Mucosa of stomach (tissue), 1 donor: ENCODE data around the gene CCL21.

Experiments
- H3K27me3 ChIP-seq: one replicate; pipeline ENCODE4 v1.7.0; 2013; ENCODE audit warnings: mild to moderate bottlenecking, low read length; ENCODE audit not compliant: control insufficient read depth, insufficient read depth
- H3K36me3 ChIP-seq: one replicate; pipeline ENCODE4 v1.7.0; 2013; ENCODE audit warnings: low read length; ENCODE audit not compliant: control insufficient read depth, insufficient read depth
- H3K4me1 ChIP-seq: one replicate; pipeline ENCODE4 v1.7.0; 2013; ENCODE audit warnings: mild to moderate bottlenecking, low read length; ENCODE audit not compliant: control insufficient read depth, insufficient read depth
- H3K4me3 ChIP-seq: one replicate; pipeline ENCODE4 v1.7.0; 2013; ENCODE audit warnings: low read length
- H3K9ac ChIP-seq: one replicate; pipeline ENCODE4 v1.7.0; 2013; ENCODE audit warnings: mild to moderate bottlenecking, low read length, moderate library complexity
- H3K9me3 ChIP-seq: one replicate; pipeline ENCODE4 v1.7.0; 2013; ENCODE audit warnings: mild to moderate bottlenecking, low read length, moderate library complexity; ENCODE audit not compliant: control insufficient read depth
- donor health status: Pancreatic carcinoma.

Gene CCL21

DNA sequence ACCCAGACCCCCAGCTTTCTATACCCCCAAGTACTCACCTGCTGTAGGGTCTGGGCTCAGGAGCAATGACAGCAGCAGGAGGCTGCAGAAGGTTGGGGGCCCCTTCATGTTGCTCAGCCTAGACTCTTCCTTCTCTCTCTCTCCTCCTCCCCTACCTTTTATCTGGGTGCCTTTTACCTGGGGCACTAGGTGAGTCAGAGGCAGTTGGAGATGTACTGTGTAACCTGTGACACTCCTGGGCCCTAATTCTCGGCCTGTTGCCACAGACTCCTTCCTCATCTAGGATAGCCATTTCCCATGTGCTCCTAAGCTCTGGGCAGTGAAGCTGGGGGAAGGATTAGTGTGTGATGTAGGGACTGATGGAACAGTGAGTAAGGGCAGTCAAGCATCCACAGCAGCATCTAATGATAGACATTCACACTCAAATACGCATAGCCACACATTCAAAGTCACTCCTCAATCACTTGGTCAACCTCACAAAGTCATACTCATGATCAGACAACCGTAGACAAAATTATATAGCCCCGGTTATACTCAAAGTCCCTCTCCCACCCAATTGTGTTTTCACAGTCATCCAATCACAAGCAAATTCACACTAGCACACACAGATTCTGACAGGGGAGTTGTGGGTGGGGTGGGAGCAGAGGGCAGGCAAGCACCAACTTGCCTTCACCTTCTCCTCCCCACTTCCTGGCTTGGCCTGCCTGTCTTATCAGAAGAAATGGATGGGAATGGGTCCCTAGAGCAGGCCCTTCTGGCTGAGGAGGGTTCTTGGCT lies 47.2 kb downstream of the CCL21 start, which contains the start of gene CCL27:
Gene CCL27, minus strand, starts transcription at position 132 of the 777 bp plus-strand sequence. Its CDS starts 24 bp downstream, at position 108.
- Histone ChIP-seq H3K27me3 (no peaks in the 10 kb centered on the region), H3K9ac (no peak within 1 kb of the TSS), H3K4me1 (peaks cover 9% of the 10 kb centered on the region), H3K9me3 (no peaks in the 10 kb centered on the region), H3K4me3 (no peak within 1 kb of the TSS), H3K36me3 (no peaks in the 10 kb centered on the region)

DNA sequence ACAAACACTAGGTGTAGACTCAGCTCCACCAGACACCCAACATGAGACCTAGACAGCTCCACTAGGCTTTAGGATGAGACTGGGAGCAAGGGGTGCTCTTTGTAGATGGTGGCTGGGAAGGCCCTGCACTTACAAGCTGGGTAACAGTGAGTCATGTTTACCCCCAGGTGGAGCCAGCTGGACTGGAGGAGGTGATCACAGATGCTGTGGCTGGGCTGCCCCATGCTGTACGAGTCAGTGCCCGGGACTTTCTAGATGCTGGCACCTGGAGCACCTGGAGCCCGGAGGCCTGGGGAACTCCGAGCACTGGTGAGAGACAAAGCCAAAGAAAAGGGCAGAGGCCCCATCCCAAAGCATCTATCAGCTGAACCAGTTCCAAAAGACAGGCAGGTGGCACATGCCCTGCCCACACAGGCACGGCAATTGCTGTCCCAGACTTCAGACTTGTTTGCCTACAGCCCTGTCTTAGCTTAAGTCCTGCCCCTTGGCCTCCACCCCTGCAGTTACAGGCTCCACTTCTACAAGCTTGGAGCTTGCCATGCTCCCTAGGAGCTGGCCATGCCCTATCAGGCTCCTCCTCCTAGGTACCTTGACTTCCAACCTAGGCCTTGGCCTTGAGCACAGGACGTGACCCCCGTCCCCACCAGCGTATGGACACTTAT lies 50.2 kb downstream of the CCL21 start:
- H3K9me3 ChIP-seq, result no peaks in the 10 kb centered on the region
- no peaks in the 10 kb centered on the region for H3K27me3 ChIP-seq
- no peak overlapping the region for H3K9ac ChIP-seq
- peaks cover 11% of the 10 kb centered on the region for H3K4me1 ChIP-seq
- H3K4me3 ChIP-seq, result no peak overlapping the region
- H3K36me3 ChIP-seq, result no peaks in the 10 kb centered on the region
